GM13976 (cell line): ENCODE data around the gene PLP1.
"Not testable (repeated sequence)": the region's sequence is repeated elsewhere in the genome, so short reads cannot be mapped to it uniquely, and the experiment has no call there.

Experiments
- DNase-seq: peaks from one replicate; pipeline ENCODE4 v3.0.0; 2012; ENCODE audit warnings: low spot score
- CTCF ChIP-seq: IDR thresholded peaks from 2 replicates; pipeline ENCODE4 v1.5.1; 2012; ENCODE audit warnings: borderline replicate concordance, mild to moderate bottlenecking; ENCODE audit not compliant: insufficient read depth; ENCODE audit errors: extremely low read depth, missing control alignments, control extremely low read depth
- in situ Hi-C: fragments of 300-500 bp; cut with MboI; formaldehyde crosslinking; loops from one replicate; pipeline ENCODE4 v1.12.0; 2022; ENCODE audit warnings: low sequenced_read_pairs, mixed read lengths, inconsistent platforms; ENCODE audit not compliant: unreplicated experiment

The PLP1 gene

GRCh38 chrX:103754401-103754800 is 22.2 kb upstream of the PLP1 start:
- no peak for DNase-seq
- in situ Hi-C loops: no loop called here

GRCh38 chrX:103756736-103757135 is 19.9 kb upstream of the PLP1 start:
- in situ Hi-C loops: no loop called here

More at GRCh38 chrX:103754401-103754800, 22.2 kb upstream of the PLP1 start:
- no peak for TF ChIP-seq CTCF

GRCh38 chrX:103758555-103758954 is 18.1 kb upstream of the PLP1 start:
- in situ Hi-C loops: no loop called here
- no peak for DNase-seq
- no peak for TF ChIP-seq CTCF

More at GRCh38 chrX:103756736-103757135, 19.9 kb upstream of the PLP1 start:
- no peak for TF ChIP-seq CTCF
- no peak for DNase-seq

- DNase-seq, in situ Hi-C loops: not testable (repeated sequence)
Observed at GRCh38 chrX:103763541-103763940, 13.1 kb upstream of the PLP1 start.

GRCh38 chrX:103766813-103767555 is 9.7 kb upstream of the PLP1 start:
- in situ Hi-C loops, DNase-seq: not testable (repeated sequence)

- DNase-seq: no peak
- no peak for TF ChIP-seq CTCF
- in situ Hi-C loops: no loop called here
Observed at GRCh38 chrX:103773445-103773844, 3.2 kb upstream of the PLP1 start.

- in situ Hi-C loops: no loop called here
- DNase-seq: no peak
- TF ChIP-seq CTCF: no peak
Observed at GRCh38 chrX:103774070-103774642, 2.5 kb upstream of the PLP1 start.

GRCh38 chrX:103779141-103779789 is 2.6 kb downstream of the PLP1 start:
- in situ Hi-C loops: no loop called here
- DNase-seq: no peak

More at GRCh38 chrX:103779141-103779789, 2.6 kb downstream of the PLP1 start:
- TF ChIP-seq CTCF: no peak
